HepG2 (cell line): Measurements from ENCODE around the gene SKP1. TPM values are rescaled to one million over a fixed set of nuclear protein-coding genes. Genes with fewer than 3 reads are reported as not detected.

Source experiments
- CC2D1A ChIP-seq: sonication (generic); formaldehyde crosslinking; IDR thresholded peaks from 2 replicates; pipeline ENCODE4 v1.8.1; 2023; ENCODE audit warnings: mild to moderate bottlenecking, missing genetic modification reagents
- HMGA1 ChIP-seq: sonication (generic); formaldehyde crosslinking; conservative IDR thresholded peaks from 2 replicates; pipeline ENCODE4 v1.4.0; 2020; ENCODE audit warnings: missing genetic modification reagents
- IKZF1 ChIP-seq: fragments of 450-650 bp; IDR thresholded peaks from 2 replicates; pipeline ENCODE4 v1.7.1; 2016
- KLF9 ChIP-seq: IDR thresholded peaks from 2 replicates; pipeline ENCODE4 v1.6.1; 2016; ENCODE audit warnings: low read depth
- NAIF1 ChIP-seq: sonication (generic); formaldehyde crosslinking; IDR thresholded peaks from 2 replicates; pipeline ENCODE4 v1.5.0; 2020; ENCODE audit warnings: mild to moderate bottlenecking, missing genetic modification reagents, borderline replicate concordance
- SIX1 ChIP-seq: sonication (generic); formaldehyde crosslinking; IDR thresholded peaks from 2 replicates; pipeline ENCODE4 v1.4.0; 2020; ENCODE audit warnings: missing genetic modification reagents, borderline replicate concordance
- SMARCE1 ChIP-seq: fragments of 450-650 bp; IDR thresholded peaks from 2 replicates; pipeline ENCODE4 v1.6.1; 2017; ENCODE audit warnings: borderline replicate concordance
- SNRNP70 ChIP-seq: fragments of 200-400 bp; formaldehyde crosslinking; IDR thresholded peaks from 2 replicates; pipeline ENCODE4 v1.6.1; 2017; ENCODE audit warnings: mild to moderate bottlenecking, low read depth, low read length, moderate library complexity
- ZNF136 ChIP-seq: sonication (generic); formaldehyde crosslinking; IDR thresholded peaks from 2 replicates; pipeline ENCODE4 v1.8.1; 2022; ENCODE audit warnings: low read depth, mild to moderate bottlenecking, moderate library complexity, missing genetic modification reagents
- ZNF292 ChIP-seq: sonication (generic); formaldehyde crosslinking; IDR thresholded peaks from 2 replicates; pipeline ENCODE4 v1.8.1; 2022; ENCODE audit warnings: mild to moderate bottlenecking, low read depth, missing genetic modification reagents, borderline replicate concordance
- ZNF777 ChIP-seq: sonication (generic); formaldehyde crosslinking; IDR thresholded peaks from 2 replicates; pipeline ENCODE4 v1.4.0; 2020; ENCODE audit warnings: missing genetic modification reagents
- polyA plus RNA-seq, 8 experiments: library from polyadenylated mRNA; depleted of rRNA in 3 of 8; stranded (reverse) in 7 of 8; unstranded in 1 of 8; fragments of >200 nt; fragmentation: Illumina TruSeq in 4 of 8; extraction: Trizol in 4 of 8; gene quantifications; 2 replicates each; pipeline versions ENCODE4 v1.2.1 to v1.2.3, GENCODE V29; 2011 to 2016; ENCODE audit warnings: low read depth in 4 of 8, missing spikeins in 1 of 8, mixed read lengths in 1 of 8; ENCODE audit not compliant: insufficient read depth in 1 of 8
- total RNA-seq, 5 experiments: library from RNA; depleted of rRNA; stranded (reverse); fragments of >200 nt; fragmentation: Illumina TruSeq; extraction: Trizol; gene quantifications; 2 replicates each; pipeline ENCODE4 v1.2.3, GENCODE V29; 2016; ENCODE audit warnings: low read depth in 1 of 5
- TF ChIP-seq, protein P1 (sequence below): sonication (generic); formaldehyde crosslinking; IDR thresholded peaks from 2 replicates; pipeline ENCODE4 v1.4.0; 2020; ENCODE audit warnings: missing genetic modification reagents, mild to moderate bottlenecking, borderline replicate concordance
- TF ChIP-seq, protein P2 (sequence below): sonication (generic); formaldehyde crosslinking; IDR thresholded peaks from 2 replicates; pipeline ENCODE4 v1.9.0; 2021; ENCODE audit warnings: mild to moderate bottlenecking, missing genetic modification reagents
- TF ChIP-seq, protein P3 (sequence below): sonication (generic); formaldehyde crosslinking; IDR thresholded peaks from 2 replicates; pipeline ENCODE4 v1.4.0; 2020; ENCODE audit warnings: missing genetic modification reagents
- TF ChIP-seq, protein P4 (sequence below): sonication (generic); formaldehyde crosslinking; IDR thresholded peaks from 2 replicates; pipeline ENCODE4 v1.9.0; 2021; ENCODE audit warnings: missing genetic modification reagents, mild to moderate bottlenecking, borderline replicate concordance
- TF ChIP-seq, protein P5 (sequence below): sonication (generic); formaldehyde crosslinking; IDR thresholded peaks from 2 replicates; pipeline ENCODE4 v1.5.1; 2020; ENCODE audit warnings: missing genetic modification reagents, mild to moderate bottlenecking, borderline replicate concordance

SKP1 gene
- total and polyA plus RNA-seq, 2 of the 13 experiments (the other 11 are each of a cell fraction or from before 2014, with no cell fraction given): 134 to 340 TPM

DNA sequence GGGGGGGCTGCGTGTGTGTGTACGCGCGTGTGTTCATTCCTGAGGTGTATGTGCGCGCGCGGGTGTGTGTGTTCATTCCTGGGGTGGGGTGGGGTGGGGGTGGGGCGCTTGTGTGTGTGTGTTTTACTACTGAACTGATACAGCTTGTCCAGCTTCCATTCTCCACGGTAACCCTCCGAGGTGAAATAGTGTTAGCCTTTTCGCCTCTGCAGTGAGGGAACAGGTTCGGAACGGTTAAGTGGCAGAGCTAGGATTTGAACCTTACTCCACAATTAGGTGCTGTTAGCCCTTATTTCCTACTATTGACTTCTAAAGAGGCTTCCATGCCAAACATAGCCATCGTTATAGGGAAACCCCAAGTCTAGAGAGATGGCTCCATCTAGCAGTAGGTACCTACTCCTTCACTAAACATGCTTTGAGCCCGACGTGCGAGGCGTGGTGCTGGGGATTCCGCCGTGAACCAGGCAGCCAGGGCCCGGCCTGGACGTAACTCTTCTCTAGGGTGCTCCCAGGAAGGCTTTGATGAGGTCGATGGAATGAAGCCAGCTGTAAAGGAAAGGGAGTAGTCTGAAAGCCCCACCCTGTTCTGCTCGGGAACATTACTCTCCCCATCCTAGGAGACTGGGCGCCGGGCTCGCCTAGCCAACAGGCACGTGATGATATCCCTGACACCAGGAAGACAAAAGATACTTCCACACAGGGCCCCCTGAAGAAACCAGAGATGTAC is 782 bp upstream of the SKP1 start (continued):
- TF ChIP-seq, protein P1, sequence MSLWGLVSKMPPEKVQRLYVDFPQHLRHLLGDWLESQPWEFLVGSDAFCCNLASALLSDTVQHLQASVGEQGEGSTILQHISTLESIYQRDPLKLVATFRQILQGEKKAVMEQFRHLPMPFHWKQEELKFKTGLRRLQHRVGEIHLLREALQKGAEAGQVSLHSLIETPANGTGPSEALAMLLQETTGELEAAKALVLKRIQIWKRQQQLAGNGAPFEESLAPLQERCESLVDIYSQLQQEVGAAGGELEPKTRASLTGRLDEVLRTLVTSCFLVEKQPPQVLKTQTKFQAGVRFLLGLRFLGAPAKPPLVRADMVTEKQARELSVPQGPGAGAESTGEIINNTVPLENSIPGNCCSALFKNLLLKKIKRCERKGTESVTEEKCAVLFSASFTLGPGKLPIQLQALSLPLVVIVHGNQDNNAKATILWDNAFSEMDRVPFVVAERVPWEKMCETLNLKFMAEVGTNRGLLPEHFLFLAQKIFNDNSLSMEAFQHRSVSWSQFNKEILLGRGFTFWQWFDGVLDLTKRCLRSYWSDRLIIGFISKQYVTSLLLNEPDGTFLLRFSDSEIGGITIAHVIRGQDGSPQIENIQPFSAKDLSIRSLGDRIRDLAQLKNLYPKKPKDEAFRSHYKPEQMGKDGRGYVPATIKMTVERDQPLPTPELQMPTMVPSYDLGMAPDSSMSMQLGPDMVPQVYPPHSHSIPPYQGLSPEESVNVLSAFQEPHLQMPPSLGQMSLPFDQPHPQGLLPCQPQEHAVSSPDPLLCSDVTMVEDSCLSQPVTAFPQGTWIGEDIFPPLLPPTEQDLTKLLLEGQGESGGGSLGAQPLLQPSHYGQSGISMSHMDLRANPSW: no peak
- TF ChIP-seq HMGA1 (no peak), IKZF1 (no peak), SMARCE1 (no peak), CC2D1A (CRISPR knock-in tag) (no peak), SIX1 (CRISPR knock-in tag) (no peak), ZNF292 (CRISPR knock-in tag) (no peak), ZNF777 (CRISPR knock-in tag) (peak; percentile 77; the same call in 1 of the 2 replicates), NAIF1 (CRISPR knock-in tag) (no peak), SNRNP70 (no peak), KLF9 (CRISPR knock-in tag) (no peak), ZNF136 (CRISPR knock-in tag) (no peak)
- TF ChIP-seq, protein P2, sequence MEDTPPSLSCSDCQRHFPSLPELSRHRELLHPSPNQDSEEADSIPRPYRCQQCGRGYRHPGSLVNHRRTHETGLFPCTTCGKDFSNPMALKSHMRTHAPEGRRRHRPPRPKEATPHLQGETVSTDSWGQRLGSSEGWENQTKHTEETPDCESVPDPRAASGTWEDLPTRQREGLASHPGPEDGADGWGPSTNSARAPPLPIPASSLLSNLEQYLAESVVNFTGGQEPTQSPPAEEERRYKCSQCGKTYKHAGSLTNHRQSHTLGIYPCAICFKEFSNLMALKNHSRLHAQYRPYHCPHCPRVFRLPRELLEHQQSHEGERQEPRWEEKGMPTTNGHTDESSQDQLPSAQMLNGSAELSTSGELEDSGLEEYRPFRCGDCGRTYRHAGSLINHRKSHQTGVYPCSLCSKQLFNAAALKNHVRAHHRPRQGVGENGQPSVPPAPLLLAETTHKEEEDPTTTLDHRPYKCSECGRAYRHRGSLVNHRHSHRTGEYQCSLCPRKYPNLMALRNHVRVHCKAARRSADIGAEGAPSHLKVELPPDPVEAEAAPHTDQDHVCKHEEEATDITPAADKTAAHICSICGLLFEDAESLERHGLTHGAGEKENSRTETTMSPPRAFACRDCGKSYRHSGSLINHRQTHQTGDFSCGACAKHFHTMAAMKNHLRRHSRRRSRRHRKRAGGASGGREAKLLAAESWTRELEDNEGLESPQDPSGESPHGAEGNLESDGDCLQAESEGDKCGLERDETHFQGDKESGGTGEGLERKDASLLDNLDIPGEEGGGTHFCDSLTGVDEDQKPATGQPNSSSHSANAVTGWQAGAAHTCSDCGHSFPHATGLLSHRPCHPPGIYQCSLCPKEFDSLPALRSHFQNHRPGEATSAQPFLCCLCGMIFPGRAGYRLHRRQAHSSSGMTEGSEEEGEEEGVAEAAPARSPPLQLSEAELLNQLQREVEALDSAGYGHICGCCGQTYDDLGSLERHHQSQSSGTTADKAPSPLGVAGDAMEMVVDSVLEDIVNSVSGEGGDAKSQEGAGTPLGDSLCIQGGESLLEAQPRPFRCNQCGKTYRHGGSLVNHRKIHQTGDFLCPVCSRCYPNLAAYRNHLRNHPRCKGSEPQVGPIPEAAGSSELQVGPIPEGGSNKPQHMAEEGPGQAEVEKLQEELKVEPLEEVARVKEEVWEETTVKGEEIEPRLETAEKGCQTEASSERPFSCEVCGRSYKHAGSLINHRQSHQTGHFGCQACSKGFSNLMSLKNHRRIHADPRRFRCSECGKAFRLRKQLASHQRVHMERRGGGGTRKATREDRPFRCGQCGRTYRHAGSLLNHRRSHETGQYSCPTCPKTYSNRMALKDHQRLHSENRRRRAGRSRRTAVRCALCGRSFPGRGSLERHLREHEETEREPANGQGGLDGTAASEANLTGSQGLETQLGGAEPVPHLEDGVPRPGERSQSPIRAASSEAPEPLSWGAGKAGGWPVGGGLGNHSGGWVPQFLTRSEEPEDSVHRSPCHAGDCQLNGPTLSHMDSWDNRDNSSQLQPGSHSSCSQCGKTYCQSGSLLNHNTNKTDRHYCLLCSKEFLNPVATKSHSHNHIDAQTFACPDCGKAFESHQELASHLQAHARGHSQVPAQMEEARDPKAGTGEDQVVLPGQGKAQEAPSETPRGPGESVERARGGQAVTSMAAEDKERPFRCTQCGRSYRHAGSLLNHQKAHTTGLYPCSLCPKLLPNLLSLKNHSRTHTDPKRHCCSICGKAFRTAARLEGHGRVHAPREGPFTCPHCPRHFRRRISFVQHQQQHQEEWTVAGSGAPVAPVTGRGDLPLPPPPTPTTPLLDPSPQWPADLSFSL (CRISPR knock-in tag): peak; percentile 72
- TF ChIP-seq, protein P3, sequence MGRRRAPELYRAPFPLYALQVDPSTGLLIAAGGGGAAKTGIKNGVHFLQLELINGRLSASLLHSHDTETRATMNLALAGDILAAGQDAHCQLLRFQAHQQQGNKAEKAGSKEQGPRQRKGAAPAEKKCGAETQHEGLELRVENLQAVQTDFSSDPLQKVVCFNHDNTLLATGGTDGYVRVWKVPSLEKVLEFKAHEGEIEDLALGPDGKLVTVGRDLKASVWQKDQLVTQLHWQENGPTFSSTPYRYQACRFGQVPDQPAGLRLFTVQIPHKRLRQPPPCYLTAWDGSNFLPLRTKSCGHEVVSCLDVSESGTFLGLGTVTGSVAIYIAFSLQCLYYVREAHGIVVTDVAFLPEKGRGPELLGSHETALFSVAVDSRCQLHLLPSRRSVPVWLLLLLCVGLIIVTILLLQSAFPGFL (CRISPR knock-in tag): no peak
- TF ChIP-seq, protein P4, sequence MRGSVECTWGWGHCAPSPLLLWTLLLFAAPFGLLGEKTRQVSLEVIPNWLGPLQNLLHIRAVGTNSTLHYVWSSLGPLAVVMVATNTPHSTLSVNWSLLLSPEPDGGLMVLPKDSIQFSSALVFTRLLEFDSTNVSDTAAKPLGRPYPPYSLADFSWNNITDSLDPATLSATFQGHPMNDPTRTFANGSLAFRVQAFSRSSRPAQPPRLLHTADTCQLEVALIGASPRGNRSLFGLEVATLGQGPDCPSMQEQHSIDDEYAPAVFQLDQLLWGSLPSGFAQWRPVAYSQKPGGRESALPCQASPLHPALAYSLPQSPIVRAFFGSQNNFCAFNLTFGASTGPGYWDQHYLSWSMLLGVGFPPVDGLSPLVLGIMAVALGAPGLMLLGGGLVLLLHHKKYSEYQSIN (CRISPR knock-in tag): no peak
- TF ChIP-seq, protein P5, sequence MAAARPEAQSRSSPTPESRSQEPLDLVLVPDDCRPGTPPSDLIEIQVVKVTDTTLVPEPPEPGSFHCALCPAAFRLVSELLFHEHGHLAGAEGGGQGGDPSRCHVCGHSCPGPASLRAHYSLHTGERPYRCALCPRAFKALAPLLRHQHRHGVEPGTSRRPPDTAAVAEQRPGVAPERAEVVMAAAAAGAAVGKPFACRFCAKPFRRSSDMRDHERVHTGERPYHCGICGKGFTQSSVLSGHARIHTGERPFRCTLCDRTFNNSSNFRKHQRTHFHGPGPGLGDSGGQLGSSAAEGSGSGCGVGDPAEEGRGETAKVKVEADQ: no peak
